Mesothelial cell of epicardium (in vitro differentiated cells): ENCODE results near the gene MLST8. TPM values are rescaled to one million over a fixed set of nuclear protein-coding genes. Genes with fewer than 3 reads are reported as not detected.

ENCODE experiments used
- DNase-seq, 2 experiments: peaks; one replicate each; pipeline ENCODE4 v3.0.0; 2021; ENCODE audit warnings: low spot score in 2 of 2; ENCODE audit not compliant: unreplicated experiment in 2 of 2
- H3K27ac Mint-ChIP-seq: 2 replicates; pipeline ENCODE4 v1.8.0; 2021; ENCODE audit warnings: mixed read lengths
- H3K27me3 Mint-ChIP-seq: 2 replicates; pipeline ENCODE4 v1.8.0; 2021; ENCODE audit warnings: low read depth, mixed read lengths
- H3K36me3 Mint-ChIP-seq: 2 replicates; pipeline ENCODE4 v1.8.0; 2021; ENCODE audit warnings: mixed read lengths
- H3K4me1 Mint-ChIP-seq: 2 replicates; pipeline ENCODE4 v1.8.0; 2021; ENCODE audit warnings: mixed read lengths
- H3K4me3 Mint-ChIP-seq: 2 replicates; pipeline ENCODE4 v1.8.0; 2021; ENCODE audit warnings: mild to moderate bottlenecking, moderate library complexity, mixed read lengths
- H3K9me3 Mint-ChIP-seq: 2 replicates; pipeline ENCODE4 v1.8.0; 2021; ENCODE audit warnings: mixed read lengths
- total RNA-seq: library from RNA; stranded (reverse); gene quantifications from 3 replicates; pipeline ENCODE4 v1.2.1, GENCODE V29; 2021
- TF ChIP-seq, protein P1 (sequence below): fragments of 200-600 bp; sonication (generic); IDR thresholded peaks from one replicate; pipeline ENCODE4 v1.5.0; 2021; ENCODE audit warnings: antibody characterized with exemption; ENCODE audit not compliant: unreplicated experiment

The MLST8 gene
- total RNA-seq, 1 donor from 2014 or later: 45.9 TPM

DNA sequence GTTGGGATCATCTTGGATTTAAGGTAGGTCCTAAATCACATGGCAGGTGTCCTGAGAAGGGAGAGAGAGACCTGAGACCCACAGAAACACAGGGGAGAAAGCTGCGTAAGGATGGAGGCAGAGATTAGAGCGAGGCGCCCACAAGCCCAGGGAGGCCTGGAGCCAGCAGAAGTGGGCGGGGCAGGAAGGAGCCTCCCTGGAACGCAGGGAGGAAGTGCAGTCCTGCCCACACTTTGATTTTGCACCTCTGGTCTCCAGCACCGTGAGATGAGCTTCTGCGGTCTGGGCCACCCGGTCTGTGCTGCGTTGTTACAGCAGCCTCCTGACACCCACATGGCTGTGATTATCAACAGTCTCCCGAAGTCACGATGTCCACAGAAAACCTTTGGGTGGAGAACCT is 37.3 kb downstream of the MLST8 start:
- Mint-ChIP-seq H3K4me1 (peaks cover 2% of the 10 kb centered on the region), H3K4me3 (no peak overlapping the region), H3K9me3 (no peaks in the 10 kb centered on the region), H3K36me3 (peaks cover 14% of the 10 kb centered on the region), H3K27me3 (peaks cover 15% of the 10 kb centered on the region), H3K27ac (no peak overlapping the region)
- TF ChIP-seq, protein P1, sequence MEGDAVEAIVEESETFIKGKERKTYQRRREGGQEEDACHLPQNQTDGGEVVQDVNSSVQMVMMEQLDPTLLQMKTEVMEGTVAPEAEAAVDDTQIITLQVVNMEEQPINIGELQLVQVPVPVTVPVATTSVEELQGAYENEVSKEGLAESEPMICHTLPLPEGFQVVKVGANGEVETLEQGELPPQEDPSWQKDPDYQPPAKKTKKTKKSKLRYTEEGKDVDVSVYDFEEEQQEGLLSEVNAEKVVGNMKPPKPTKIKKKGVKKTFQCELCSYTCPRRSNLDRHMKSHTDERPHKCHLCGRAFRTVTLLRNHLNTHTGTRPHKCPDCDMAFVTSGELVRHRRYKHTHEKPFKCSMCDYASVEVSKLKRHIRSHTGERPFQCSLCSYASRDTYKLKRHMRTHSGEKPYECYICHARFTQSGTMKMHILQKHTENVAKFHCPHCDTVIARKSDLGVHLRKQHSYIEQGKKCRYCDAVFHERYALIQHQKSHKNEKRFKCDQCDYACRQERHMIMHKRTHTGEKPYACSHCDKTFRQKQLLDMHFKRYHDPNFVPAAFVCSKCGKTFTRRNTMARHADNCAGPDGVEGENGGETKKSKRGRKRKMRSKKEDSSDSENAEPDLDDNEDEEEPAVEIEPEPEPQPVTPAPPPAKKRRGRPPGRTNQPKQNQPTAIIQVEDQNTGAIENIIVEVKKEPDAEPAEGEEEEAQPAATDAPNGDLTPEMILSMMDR: no peak
- DNase-seq: no peak

DNA sequence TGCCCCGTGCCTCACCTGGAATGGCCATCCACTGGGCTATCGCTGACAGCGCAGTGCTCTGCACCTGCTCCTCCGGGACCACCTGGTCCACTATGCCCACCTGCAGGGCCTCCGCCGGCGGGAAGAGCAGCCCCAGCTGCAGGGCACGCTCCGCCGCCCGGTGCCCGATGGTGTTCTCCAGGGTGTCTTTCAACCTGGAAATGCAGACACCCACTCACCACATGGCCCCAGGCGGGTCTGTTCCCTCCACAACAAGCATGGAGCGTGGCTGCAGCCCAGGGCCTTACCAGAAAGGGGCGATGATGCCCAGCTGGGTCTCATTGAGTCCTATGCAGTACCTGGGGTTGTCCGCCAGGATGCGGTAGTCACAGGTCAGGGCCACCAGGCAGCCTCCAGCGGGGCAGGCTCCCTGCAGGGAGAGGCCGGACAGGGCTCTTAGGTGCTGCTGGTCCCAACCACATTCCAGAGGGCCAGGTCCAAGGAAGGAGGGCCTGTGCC is 37.8 kb downstream of the MLST8 start:
- no peak for DNase-seq
- Mint-ChIP-seq H3K27me3 (peaks cover 12% of the 10 kb centered on the region), H3K4me1 (no peaks in the 10 kb centered on the region), H3K9me3 (no peaks in the 10 kb centered on the region), H3K4me3 (no peak overlapping the region), H3K27ac (no peak overlapping the region), H3K36me3 (peaks cover 14% of the 10 kb centered on the region)
- TF ChIP-seq, protein P1: no peak

DNA sequence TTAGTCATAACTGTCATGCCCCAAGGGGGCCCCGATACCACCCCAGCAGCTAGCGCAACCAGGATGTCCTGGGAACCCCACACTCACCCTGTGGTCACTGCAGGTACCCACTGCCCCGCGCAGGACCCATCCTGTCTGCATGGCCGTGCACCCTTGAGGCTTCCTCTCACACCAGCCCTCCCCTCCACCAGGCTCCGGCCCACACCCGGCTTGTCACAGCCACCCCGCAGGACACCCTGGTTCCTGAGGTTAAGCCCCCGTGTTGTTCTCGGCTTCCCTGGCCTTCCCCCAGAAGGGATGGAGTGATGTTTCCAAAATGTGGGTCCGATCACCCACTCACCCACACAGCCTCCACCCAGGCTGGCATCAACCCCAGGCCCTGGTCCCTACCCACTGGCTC is 38.5 kb downstream of the MLST8 start:
- H3K36me3 Mint-ChIP-seq: peaks cover 14% of the 10 kb centered on the region
- H3K27ac Mint-ChIP-seq: no peak overlapping the region
- TF ChIP-seq, protein P1: no peak
- H3K4me1 Mint-ChIP-seq: no peaks in the 10 kb centered on the region
- peaks cover 5% of the 10 kb centered on the region for H3K27me3 Mint-ChIP-seq
- no peak overlapping the region for H3K4me3 Mint-ChIP-seq
- H3K9me3 Mint-ChIP-seq: no peaks in the 10 kb centered on the region
- no peak for DNase-seq

DNA sequence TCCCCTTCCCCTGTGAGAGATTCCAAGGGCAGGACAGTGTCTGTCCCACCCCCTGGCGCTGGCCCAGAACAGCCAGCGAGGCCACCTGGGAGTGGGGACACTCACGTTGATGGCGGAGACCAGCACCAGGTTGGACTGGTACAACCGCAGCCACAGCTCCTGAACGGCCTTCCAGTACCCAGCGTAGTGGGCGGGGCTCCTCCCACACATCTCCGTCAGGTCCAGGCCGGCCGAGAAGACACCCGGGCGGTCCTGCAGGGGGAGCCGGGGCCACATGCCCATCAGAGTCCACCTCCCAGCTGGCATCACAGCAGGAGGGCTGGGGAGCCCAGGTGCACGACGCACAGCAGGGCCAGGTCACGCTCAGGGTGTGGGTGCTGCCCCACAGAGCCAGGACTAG is 39.0 kb downstream of the MLST8 start:
- H3K4me1 Mint-ChIP-seq: no peaks in the 10 kb centered on the region
- TF ChIP-seq, protein P1: no peak
- no peak overlapping the region for H3K27ac Mint-ChIP-seq
- H3K4me3 Mint-ChIP-seq: no peak overlapping the region
- peaks cover 14% of the 10 kb centered on the region for H3K36me3 Mint-ChIP-seq
- no peak for DNase-seq
- H3K9me3 Mint-ChIP-seq: no peaks in the 10 kb centered on the region
- H3K27me3 Mint-ChIP-seq: peaks cover 4% of the 10 kb centered on the region

DNA sequence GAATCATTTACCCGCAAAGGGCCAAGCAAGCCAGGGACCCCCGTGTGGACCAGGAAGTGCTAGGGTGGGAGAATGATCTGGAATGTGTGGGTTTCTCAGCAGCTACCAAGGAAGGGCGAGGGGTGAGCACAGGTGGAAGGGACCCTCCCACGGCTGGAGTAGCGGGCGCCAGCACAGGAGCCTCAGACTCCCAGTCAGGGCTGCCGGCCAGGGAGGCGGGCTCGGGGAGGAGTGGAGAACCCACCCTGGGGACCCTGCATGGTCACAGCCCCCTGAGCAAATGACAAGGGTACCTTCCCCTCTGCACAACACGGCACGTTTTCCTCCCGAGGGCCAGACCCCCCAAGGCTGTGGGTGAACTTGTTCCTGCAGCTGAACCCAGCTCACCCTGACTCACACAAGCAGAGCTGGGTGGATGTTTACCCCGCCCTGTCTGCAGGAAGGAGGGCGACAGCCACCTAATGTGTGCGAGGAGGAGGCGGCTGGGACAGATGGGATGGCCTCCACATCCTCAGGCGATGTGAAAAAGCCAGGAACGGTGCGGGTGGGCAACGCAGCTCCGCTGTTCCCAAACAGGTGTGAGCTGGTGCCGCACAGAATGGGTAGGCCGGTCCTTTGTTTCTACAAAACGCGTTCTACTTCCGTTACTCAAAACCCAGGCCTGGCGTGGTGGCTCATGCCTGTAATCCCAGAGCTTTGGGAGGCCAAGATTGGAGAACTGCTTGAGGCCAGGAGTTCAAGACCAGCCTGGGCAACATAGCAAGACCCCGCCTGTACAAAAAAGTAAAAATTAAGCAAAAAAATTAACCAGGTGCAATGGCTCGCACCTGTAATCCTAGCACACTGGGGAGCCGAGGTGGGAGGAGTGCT is 39.9 kb downstream of the MLST8 start:
- no peak overlapping the region for H3K27ac Mint-ChIP-seq
- H3K9me3 Mint-ChIP-seq: no peaks in the 10 kb centered on the region
- H3K4me1 Mint-ChIP-seq: peaks cover 2% of the 10 kb centered on the region
- TF ChIP-seq, protein P1: no peak
- H3K4me3 Mint-ChIP-seq: no peak overlapping the region
- no peak for DNase-seq
- peaks cover 8% of the 10 kb centered on the region for H3K36me3 Mint-ChIP-seq
- no peaks in the 10 kb centered on the region for H3K27me3 Mint-ChIP-seq
